Testis (tissue), 3 donors: ENCODE results near the gene SCAMP2. TPM values are rescaled to one million over a fixed set of nuclear protein-coding genes. Genes with fewer than 3 reads are reported as not detected.

ENCODE experiments used
- DNase-seq: peaks from one replicate; pipeline ENCODE4 v3.0.0-alpha.2; 2019
- H3K27ac ChIP-seq, 2 donors: fragments of 200-600 bp; sonication (generic); one replicate each; pipeline ENCODE4 v1.5.1; 2019
- H3K27me3 ChIP-seq: fragments of 200-600 bp; sonication (generic); one replicate; pipeline ENCODE4 v1.5.1; 2019
- H3K36me3 ChIP-seq: fragments of 200-600 bp; sonication (generic); one replicate; pipeline ENCODE4 v1.5.1; 2017; ENCODE audit warnings: low read depth; ENCODE audit errors: missing control alignments
- H3K4me1 ChIP-seq: fragments of 200-600 bp; sonication (generic); one replicate; pipeline ENCODE4 v1.5.1; 2019
- H3K4me3 ChIP-seq, 2 donors: fragments of 200-600 bp; sonication (generic); one replicate each; pipeline ENCODE4 v1.5.1; 2017 to 2019
- H3K9me3 ChIP-seq: fragments of 200-600 bp; sonication (generic); one replicate; pipeline ENCODE4 v1.5.1; 2017
- CTCF ChIP-seq, 3 experiments: fragments of 450-650 bp in 2 of 3; fragments of 200-600 bp in 1 of 3; sonication (generic) in 1 of 3; IDR thresholded peaks; one replicate each; pipeline ENCODE4 v1.5.1; 2016 to 2019; ENCODE audit warnings: antibody characterized with exemption in 3 of 3, mild to moderate bottlenecking in 2 of 3, moderate library complexity in 1 of 3
- POLR2A ChIP-seq: fragments of 450-650 bp; IDR thresholded peaks from one replicate; pipeline ENCODE4 v1.6.1; 2017; ENCODE audit warnings: antibody characterized with exemption, mild to moderate bottlenecking, moderate library complexity
- WGBS, 2 donors: methylation state at CpG; one replicate each; pipeline ENCODE4 v1.1.5; 2018; 5-methylcytosine and 5-hydroxymethylcytosine counted together
- intact Hi-C: fragments of 100-400 bp; cut with DNase I; formaldehyde crosslinking; loops from one replicate; pipeline ENCODE4 v1.15.1; 2023; ENCODE audit warnings: low total_unique reads
- polyA plus RNA-seq: library from polyadenylated mRNA; stranded (reverse); fragments of 350-450 nt; fragmentation: Illumina TruSeq; extraction: RNeasy Lipid Tissue Mini Kit (QIAGEN cat#74804); gene quantifications from one replicate; pipeline ENCODE4 v1.2.3, GENCODE V29; 2014; ENCODE audit warnings: low read depth, low replicate concordance; ENCODE audit not compliant: insufficient read depth
- total RNA-seq, 2 donors: library from RNA; depleted of rRNA; stranded (reverse); fragments of >200 nt; gene quantifications; one replicate each; pipeline ENCODE4 v1.2.3, GENCODE V29; 2016

The SCAMP2 gene
- total and polyA plus RNA-seq, 3 donors from 2014 or later, result 94.8 to 130 (median 103) TPM

DNA sequence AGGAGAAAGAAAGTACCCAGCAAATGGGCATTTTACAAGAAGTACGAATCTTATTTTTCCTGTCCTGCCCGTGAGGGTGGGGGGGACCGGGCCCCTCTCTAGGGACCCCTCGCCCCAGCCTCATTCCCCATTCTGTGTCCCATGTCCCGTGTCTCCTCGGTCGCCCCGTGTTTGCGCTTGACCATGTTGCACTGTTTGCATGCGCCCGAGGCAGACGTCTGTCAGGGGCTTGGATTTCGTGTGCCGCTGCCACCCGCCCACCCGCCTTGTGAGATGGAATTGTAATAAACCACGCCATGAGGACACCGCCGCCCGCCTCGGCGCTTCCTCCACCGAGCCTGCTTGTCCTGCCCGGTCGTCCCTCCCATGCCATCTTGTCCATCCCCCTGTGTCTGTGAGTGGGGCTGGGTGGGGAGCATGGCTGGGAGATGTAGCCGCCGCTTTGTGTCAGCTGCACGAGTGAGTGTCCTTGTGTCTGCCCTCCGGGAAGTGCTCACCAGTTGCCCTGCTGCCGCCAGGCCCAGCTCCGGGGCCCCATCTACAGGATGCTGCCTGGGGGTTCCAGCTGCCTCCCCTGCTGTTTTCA is 70.2 kb downstream of the SCAMP2 start:
- intact Hi-C loops, result no loop called here
- no peaks in the 10 kb centered on the region for H3K4me1 ChIP-seq
- no peaks in the 10 kb centered on the region for H3K27me3 ChIP-seq
- 93 to 95% methylated on average over 24 to 31 of the region's 31 CpGs for WGBS, 2 donors
- no peak overlapping the region for H3K4me3 ChIP-seq
- H3K27ac ChIP-seq, result no peak overlapping the region
- H3K9me3 ChIP-seq, result no peaks in the 10 kb centered on the region
- no peak for DNase-seq
- no peaks in the 10 kb centered on the region for H3K36me3 ChIP-seq
- TF ChIP-seq POLR2A (no peak), CTCF (IDR thresholded peaks at IDR 0.05) (no peak)

GRCh38 chr15:74802290-74802689 is 70.9 kb downstream of the SCAMP2 start:
- no peaks in the 10 kb centered on the region for H3K27me3 ChIP-seq
- H3K36me3 ChIP-seq, result no peaks in the 10 kb centered on the region
- H3K9me3 ChIP-seq, result no peaks in the 10 kb centered on the region
- 90 to 95% methylated on average over 17 to 20 of the region's 20 CpGs for WGBS, 2 donors
- no peak for DNase-seq
- H3K4me1 ChIP-seq, result no peaks in the 10 kb centered on the region
- no peak overlapping the region for H3K27ac ChIP-seq
- intact Hi-C loops, result no loop called here
- H3K4me3 ChIP-seq, result no peak overlapping the region
- TF ChIP-seq CTCF (IDR thresholded peaks at IDR 0.05), result no peak
- no peak for TF ChIP-seq POLR2A

- no peak overlapping the region for H3K27ac ChIP-seq
- TF ChIP-seq CTCF (IDR thresholded peaks at IDR 0.05) (no peak), POLR2A (no peak)
- no peaks in the 10 kb centered on the region for H3K27me3 ChIP-seq
- intact Hi-C loops, result no loop called here
- no peak for DNase-seq
- WGBS, 2 donors, result 82 to 87% methylated on average over 9 to 18 of the region's 18 CpGs
- H3K4me3 ChIP-seq, result no peak overlapping the region
- no peaks in the 10 kb centered on the region for H3K4me1 ChIP-seq
- no peaks in the 10 kb centered on the region for H3K9me3 ChIP-seq
- H3K36me3 ChIP-seq, result no peaks in the 10 kb centered on the region
Measured at GRCh38 chr15:74801311-74801997, 71.7 kb downstream of the SCAMP2 start.

GRCh38 chr15:74800559-74801094 is 72.5 kb downstream of the SCAMP2 start:
- Histone ChIP-seq H3K9me3 (no peaks in the 10 kb centered on the region), H3K27ac (no peak overlapping the region), H3K4me3 (no peak overlapping the region), H3K27me3 (no peaks in the 10 kb centered on the region), H3K4me1 (no peaks in the 10 kb centered on the region), H3K36me3 (no peaks in the 10 kb centered on the region)
- 90 to 92% methylated on average over 10 to 20 of the region's 20 CpGs for WGBS, 2 donors
- TF ChIP-seq CTCF (IDR thresholded peaks at IDR 0.05) (no peak), POLR2A (no peak)
- no peak for DNase-seq
- intact Hi-C loops, result no loop called here
